GM18907 (cell line): Measurements from ENCODE around the gene POLR2M.

Experiments
- ATAC-seq: cut with Tn5 transposase; IDR thresholded peaks from one replicate; pipeline ENCODE4 v1.9.1; 2021; ENCODE audit warnings: mild to moderate bottlenecking, moderate library complexity; ENCODE audit not compliant: unreplicated experiment

POLR2M gene

GRCh38 chr15:57736591-57736990 is 30.1 kb downstream of the POLR2M start:
- ATAC-seq: no peak

- ATAC-seq: no peak
Measured at GRCh38 chr15:57738734-57739237, 32.3 kb downstream of the POLR2M start.

GRCh38 chr15:57740048-57740447 is 33.5 kb downstream of the POLR2M start:
- no peak for ATAC-seq

GRCh38 chr15:57741089-57741488 is 34.6 kb downstream of the POLR2M start:
- ATAC-seq: no peak

- ATAC-seq: no peak
Measured at GRCh38 chr15:57743424-57743823, 36.9 kb downstream of the POLR2M start.

- ATAC-seq: no peak
Measured at GRCh38 chr15:57746786-57747185, 40.3 kb downstream of the POLR2M start.

- no peak for ATAC-seq
Measured at GRCh38 chr15:57747206-57747896, 40.8 kb downstream of the POLR2M start.

- no peak for ATAC-seq
Measured at GRCh38 chr15:57751177-57751800, 44.8 kb downstream of the POLR2M start.

- ATAC-seq: no peak
Measured at GRCh38 chr15:57752436-57752835, 45.9 kb downstream of the POLR2M start.

- no peak for ATAC-seq
Measured at GRCh38 chr15:57752840-57753239, 46.3 kb downstream of the POLR2M start.

- no peak for ATAC-seq
Measured at GRCh38 chr15:57756466-57756865, 50.0 kb downstream of the POLR2M start.

- ATAC-seq: no peak
Measured at GRCh38 chr15:57758560-57758959, 52.0 kb downstream of the POLR2M start.

- ATAC-seq: no peak
Measured at GRCh38 chr15:57761562-57761961, 55.0 kb downstream of the POLR2M start.

- no peak for ATAC-seq
Measured at GRCh38 chr15:57762302-57762701, 55.8 kb downstream of the POLR2M start.

GRCh38 chr15:57763176-57763964 is 56.9 kb downstream of the POLR2M start:
- no peak for ATAC-seq
